ENCODE results near the gene ADCY3.

DNA sequence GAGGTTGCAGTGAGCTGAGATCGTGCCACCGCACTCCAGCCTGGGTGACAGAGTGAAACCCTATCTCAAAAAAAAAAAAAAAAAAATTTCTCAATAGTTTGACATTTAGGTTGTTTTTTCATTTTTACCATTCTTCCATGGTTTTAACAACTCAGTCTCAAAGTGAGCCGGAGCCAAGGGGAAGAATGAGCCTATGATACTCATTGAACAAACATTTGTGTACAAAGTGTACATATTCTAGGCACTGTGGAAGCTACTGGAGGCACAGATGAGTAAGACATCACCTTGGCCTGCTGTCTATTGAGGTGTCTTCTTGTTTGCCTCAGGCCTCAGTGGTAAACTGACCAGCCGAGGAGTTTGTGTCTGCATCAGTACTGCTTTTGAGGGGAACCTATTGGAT, 104.9 kb downstream of the ADCY3 start:
- TF ChIP-seq, protein P1, sequence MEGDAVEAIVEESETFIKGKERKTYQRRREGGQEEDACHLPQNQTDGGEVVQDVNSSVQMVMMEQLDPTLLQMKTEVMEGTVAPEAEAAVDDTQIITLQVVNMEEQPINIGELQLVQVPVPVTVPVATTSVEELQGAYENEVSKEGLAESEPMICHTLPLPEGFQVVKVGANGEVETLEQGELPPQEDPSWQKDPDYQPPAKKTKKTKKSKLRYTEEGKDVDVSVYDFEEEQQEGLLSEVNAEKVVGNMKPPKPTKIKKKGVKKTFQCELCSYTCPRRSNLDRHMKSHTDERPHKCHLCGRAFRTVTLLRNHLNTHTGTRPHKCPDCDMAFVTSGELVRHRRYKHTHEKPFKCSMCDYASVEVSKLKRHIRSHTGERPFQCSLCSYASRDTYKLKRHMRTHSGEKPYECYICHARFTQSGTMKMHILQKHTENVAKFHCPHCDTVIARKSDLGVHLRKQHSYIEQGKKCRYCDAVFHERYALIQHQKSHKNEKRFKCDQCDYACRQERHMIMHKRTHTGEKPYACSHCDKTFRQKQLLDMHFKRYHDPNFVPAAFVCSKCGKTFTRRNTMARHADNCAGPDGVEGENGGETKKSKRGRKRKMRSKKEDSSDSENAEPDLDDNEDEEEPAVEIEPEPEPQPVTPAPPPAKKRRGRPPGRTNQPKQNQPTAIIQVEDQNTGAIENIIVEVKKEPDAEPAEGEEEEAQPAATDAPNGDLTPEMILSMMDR (IDR thresholded peaks at IDR 0.05), result no peak
- TF ChIP-seq TAF1 (IDR thresholded peaks at IDR 0.05; ENCODE audit: borderline replicate concordance, low read depth, low read length) (no peak), SMC3 (IDR thresholded peaks at IDR 0.05; ENCODE audit: low read depth, low read length) (no peak), SIN3A (IDR thresholded peaks at IDR 0.05; ENCODE audit: borderline replicate concordance, low read depth, low read length) (no peak), RXRA (IDR thresholded peaks at IDR 0.05; ENCODE audit: borderline replicate concordance, low read depth) (no peak), CHD2 (IDR thresholded peaks at IDR 0.05; ENCODE audit: low read length, partially characterized antibody) (no peak), YY1 (IDR thresholded peaks at IDR 0.05; ENCODE audit: low read depth) (no peak)
- TF ChIP-seq, protein P2, sequence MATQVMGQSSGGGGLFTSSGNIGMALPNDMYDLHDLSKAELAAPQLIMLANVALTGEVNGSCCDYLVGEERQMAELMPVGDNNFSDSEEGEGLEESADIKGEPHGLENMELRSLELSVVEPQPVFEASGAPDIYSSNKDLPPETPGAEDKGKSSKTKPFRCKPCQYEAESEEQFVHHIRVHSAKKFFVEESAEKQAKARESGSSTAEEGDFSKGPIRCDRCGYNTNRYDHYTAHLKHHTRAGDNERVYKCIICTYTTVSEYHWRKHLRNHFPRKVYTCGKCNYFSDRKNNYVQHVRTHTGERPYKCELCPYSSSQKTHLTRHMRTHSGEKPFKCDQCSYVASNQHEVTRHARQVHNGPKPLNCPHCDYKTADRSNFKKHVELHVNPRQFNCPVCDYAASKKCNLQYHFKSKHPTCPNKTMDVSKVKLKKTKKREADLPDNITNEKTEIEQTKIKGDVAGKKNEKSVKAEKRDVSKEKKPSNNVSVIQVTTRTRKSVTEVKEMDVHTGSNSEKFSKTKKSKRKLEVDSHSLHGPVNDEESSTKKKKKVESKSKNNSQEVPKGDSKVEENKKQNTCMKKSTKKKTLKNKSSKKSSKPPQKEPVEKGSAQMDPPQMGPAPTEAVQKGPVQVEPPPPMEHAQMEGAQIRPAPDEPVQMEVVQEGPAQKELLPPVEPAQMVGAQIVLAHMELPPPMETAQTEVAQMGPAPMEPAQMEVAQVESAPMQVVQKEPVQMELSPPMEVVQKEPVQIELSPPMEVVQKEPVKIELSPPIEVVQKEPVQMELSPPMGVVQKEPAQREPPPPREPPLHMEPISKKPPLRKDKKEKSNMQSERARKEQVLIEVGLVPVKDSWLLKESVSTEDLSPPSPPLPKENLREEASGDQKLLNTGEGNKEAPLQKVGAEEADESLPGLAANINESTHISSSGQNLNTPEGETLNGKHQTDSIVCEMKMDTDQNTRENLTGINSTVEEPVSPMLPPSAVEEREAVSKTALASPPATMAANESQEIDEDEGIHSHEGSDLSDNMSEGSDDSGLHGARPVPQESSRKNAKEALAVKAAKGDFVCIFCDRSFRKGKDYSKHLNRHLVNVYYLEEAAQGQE (IDR thresholded peaks at IDR 0.05; ENCODE audit: low read depth, low read length), result no peak
